HS-27A (cell line): ENCODE data around the gene OR10H4.
"Not testable (repeated sequence)": the region's sequence is repeated elsewhere in the genome, so short reads cannot be mapped to it uniquely, and the experiment has no call there.

ENCODE experiments used
- DNase-seq: peaks from one replicate; pipeline ENCODE4 v3.0.0-alpha.2; 2012; ENCODE audit warnings: low read depth, missing footprints

The OR10H4 gene

DNA sequence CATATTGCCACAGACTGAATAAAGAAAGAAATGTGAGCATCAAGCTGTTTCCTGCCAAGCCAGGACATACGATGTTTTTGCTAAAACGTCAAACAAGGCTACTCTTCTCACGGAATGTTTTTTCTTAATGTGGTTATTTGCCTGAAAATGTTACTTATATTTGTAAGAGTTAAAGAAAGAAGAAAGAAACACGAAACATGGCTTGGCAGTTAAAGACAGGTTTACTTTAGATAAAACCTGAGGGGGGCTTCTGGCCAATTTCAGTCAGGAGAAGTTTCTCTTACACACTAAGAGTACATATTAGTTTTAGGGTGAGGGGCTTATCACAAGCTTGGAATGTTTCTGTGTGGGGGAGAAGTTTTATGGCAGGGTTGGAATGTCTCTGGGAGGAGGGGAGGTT lies 4.4 kb upstream of the OR10H4 start:
- no peak for DNase-seq

DNA sequence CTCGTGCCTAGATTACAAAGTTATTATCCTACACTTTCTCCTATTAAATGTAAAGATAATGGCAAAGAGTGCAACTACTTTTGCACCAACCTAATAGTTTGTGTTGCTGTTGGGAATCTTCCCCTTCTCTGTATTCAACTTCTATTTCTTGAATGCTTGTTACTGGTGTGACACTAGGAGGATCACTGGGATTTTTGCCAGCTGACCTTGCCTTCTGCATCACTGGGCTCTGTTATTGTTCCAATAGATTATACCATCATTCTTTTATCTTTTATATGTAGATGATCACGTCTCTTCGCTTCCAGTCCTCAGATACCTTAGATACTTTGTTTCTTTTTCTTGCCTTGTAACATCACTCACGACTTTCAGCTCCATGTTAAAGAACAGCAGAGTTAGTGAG lies 3.5 kb upstream of the OR10H4 start:
- DNase-seq: no peak

DNA sequence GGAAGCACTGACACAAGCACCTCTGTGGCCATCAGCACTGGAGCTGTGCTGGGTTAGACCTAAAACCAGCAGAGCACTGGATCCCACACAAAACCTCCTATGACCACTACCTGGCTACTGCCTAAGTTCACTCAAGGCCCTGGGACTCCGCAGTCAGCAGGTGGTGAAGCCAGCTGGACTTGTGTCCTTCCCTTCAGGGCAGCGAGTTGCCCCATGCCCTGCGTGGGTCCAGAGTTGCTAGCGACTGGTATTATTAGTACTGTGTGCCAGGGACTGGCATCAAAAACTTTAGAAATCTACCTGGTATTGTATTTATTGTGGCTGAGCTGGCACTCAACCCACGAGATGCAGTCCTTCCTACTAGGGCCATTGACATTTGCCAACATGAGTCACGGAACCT lies 6.0 kb downstream of the OR10H4 start:
- no peak for DNase-seq

DNA sequence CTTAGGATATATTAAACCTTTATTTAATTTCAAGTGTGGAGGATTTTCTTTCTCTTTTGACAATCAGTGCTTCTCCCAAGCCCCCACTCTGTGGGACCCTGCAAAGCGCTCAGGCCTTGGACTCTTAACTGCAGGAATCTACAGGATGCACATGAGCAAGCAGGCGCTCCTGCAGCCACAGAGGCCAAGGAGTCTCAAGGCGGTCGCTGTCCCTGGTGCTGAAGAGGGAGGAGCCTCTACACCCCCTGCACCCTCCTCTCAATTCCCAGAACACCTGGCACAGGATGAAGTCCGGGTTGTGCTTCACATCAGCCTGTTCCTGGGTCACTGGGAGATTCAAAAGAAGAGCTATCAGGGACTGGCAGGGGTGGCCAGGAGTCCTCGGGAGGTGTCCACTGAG lies 13.5 kb downstream of the OR10H4 start:
- no peak for DNase-seq

DNA sequence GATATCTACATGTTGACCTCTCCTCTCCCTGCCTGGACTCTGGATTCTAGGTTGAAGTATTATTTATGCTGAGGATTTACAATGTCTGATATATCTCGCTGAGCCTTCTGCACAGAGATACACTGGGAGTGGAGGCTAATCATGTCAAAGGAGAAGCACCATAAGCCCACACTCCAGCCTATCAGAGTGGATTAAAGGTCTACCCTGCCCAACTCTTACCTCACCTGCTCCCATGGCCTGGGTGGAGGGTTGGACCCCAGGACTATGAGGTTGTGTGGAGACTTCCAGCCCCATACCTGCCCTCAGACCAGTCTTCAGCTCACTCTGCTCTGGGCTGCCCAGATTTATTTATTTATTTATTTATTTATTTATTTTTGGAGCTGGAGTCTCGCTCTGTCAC lies 15.4 kb downstream of the OR10H4 start:
- DNase-seq: no peak

DNA sequence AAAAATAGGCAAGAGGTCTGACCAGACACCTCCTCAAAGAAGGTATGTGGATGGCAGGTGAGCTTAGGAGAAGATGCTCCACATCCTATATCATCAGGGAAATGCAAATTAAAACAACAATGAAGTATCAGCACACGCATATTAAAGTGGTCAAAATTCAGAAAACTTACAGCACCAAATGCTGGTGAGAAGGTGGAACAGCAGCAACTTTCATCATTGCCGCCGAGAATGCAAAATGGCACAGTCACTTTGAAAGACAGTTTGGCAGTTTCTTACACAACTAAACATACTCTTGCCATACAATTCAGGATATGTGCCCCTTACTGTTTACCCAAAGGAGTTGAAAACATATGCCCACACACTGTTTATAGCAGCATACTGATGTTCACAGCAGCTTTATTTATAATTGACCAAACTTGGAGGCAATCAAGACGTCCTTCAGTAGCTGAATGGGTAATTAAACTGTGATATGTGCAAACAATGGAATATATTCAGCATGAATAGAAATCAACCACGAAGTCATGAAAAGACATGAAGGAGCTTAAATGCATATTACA lies 22.5 kb downstream of the OR10H4 start:
- no peak for DNase-seq

DNA sequence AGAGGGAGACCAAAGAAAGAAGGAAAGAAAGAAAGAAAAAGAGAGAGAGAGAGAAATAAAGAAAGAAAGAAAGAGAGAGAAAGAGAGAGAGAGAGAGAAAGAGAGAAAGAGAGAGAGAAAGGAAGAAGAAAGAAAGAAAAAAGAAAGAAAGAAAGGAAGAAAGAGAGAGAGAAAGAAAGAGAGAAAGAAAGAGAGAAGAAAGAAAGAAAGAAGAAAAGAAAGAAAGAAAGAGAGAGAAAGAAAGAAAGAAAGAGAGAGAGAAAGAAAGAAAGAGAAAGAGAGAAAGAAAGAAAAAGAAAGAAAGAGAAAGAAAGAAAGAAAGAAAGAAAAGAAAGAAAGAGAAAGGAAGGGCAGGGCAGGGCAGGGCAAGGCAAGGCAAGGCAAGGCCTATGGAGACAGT lies 23.2 kb downstream of the OR10H4 start:
- DNase-seq: not testable (repeated sequence)

DNA sequence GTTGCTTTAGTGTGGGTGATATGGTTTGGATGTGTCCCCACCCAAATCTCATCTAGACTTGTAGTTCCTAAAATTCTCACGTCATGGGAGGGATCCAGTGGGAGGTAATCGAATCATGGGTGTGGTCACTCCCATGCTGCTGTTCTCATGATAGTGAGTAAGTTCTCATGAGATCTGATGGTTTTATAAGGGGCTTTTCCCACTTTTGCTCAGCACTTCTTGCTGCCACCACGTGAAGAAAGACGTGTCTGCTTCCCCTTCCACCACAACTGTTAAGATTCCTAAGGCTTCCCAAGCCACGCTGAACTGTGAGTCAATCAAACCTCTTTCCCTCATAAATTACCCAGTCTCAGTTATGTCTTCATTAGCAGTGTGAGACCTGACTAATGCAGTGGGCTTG lies 26.0 kb downstream of the OR10H4 start:
- DNase-seq: no peak

DNA sequence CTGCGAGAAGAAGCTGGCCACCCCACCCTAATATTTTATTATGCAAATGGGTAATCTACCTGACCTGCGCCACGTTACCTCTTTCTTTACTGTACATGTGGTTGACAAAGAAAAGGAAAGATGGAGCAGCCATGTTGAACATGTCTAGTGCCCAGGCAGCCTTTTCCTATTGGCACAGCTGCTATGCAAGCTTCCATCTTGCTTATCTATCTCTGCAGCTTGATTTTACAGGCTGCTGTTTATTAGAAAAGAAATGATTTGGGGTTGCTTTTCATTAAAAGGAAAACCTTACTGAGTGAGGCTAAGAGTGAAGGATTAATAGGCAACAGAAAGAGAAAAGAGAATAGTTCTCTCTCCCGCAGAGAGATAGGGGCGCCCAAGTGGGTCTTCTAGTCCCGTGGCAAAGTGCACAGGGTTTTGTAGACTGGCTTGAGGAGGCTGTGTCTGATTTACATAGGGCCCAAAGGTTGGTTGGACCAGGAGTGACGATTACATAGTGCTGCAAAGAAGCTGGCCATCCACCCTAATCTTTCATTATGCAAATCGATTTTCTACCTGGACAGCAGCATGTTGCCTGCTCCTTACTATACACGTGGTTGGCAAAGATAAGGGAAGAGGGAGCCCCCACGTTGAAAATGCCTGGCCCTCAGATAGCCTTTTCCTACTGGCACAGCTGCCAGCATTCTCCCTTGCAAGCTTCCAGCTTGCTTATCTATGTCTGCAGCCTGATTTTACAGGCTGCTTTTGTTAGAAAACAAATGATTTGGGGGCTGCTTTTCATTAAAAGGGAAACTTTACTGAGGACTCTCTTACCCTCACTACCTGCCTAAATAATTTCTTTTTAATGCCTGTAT lies 28.3 kb downstream of the OR10H4 start:
- no peak for DNase-seq

DNA sequence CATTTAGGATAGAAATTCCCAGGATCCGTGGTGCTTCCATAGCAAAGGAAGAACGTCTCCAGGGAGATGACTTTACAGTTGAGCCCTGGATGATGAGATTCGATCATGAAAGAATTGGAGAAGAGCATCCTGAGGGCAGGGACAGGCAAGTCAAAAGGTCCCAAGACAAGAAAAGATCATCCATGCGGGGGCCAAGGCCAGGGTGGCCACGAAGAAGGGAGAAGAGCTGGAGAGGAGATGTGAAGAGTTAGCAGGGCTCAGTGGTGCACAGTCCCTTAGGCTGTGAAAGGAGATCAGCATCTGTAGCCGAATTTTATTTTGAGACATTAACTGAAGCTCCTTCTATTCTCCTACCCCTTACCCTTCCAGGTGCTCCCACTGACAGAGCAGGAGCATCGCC lies 28.9 kb downstream of the OR10H4 start:
- no peak for DNase-seq

DNA sequence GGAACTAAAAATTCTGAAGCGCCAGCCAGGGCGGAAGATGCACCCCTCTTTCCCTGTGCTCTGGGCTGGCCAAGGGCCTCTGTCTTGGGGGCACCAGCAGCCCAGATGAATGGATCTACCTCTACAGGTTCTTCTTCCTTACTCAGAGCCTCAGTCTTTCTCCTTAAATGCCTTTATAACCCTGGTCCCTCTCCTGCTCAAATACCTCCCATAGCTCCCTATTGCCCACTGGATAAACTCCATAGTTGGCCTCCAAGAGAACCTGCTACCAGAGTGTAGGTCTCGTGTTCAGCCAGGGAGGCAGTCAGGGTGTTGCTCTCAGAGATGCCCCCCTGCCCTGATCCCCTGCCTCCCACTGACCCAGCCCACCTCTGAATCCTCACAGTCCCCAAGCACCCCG lies 30.5 kb downstream of the OR10H4 start:
- DNase-seq: no peak

DNA sequence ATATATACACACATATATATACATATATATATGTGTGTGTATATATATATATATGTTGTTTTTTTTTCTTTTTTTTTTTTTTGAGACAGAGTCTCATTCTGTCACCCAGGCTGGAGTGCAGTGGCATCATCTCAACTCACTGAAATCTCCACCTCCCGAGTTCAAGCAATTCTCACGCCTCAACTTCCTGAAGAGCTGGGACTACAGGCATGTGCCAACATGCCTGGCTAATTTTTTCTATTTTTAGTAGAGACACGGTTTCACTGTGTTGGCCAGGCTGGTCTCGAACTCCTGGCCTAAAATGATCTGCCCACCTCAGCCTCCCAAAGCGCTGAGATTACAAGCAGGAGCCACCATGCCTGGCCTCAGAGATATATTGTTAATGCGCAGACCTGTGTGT lies 37.0 kb downstream of the OR10H4 start:
- DNase-seq: not testable (repeated sequence)

DNA sequence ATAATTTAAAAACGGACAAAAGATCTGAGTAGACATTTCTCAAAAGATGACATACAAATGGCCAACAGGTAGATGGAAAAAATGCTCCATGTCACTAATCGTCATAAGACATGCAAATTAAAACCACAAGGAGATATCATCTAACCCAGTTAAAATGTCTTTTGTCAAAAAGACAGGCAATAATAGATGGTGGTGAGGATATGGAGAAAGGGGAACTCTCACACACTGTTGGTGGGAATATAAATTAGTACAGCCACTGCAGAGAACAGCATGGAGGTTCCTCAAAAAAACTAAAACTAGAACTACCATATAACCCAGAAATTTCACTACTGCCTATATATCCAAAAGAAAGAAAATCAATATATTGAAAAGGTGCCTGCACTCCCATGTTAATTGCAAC lies 37.9 kb downstream of the OR10H4 start:
- no peak for DNase-seq

DNA sequence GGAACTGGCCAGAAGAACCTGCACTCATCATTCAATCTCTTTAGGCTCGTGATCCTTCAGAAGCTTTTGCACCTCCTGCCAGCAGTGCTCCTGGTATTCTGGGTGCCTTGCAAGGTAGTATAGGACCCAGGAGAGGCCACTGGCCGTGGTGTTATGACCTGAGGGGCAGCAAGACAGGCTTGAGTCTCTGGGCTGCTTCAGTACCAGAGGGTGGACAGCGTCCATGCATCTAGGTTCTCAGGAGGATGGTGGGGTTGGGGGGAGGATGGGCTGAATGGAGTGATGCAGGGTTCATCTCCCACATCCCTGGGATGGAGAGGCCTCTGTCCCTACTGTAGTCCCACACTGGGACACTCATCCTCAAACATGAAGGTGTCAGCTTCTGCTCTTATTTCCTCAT lies 41.1 kb downstream of the OR10H4 start:
- no peak for DNase-seq

DNA sequence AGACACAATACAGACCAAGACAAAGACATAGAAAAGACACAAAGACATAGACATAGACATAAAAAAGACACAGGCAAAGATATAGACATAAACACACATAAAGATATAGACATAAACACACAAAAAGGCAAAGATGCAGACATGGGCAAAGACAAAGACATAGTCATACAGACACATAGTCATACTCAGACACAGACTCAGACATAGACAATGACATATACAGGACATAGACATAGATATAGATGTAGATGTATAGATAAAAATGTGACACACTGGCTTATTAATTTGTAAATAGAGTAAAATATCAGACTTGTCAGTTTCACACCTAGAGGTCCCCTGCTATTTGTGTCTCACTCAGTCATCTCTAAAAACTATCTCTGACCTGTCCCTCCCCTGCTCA lies 42.8 kb downstream of the OR10H4 start:
- no peak for DNase-seq

DNA sequence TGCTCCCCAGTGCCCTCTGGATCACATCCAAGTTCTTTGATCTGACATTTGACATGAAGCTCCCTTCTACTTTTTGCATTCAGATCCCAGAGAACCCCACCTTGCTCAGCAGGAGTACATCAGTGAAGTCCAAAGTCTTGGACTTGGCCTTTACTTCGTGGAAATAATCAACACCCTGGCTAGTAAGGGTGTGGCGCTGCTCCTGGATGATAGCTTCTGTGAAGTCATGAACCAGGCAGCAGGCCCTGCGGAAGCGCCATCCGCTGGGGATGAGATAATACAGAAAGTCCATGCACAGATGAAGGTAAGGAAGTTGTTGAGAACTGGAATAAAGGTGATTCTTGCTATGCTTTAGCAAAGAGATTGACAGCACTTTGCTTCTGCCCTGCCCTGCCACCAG lies 43.2 kb downstream of the OR10H4 start:
- no peak for DNase-seq

DNA sequence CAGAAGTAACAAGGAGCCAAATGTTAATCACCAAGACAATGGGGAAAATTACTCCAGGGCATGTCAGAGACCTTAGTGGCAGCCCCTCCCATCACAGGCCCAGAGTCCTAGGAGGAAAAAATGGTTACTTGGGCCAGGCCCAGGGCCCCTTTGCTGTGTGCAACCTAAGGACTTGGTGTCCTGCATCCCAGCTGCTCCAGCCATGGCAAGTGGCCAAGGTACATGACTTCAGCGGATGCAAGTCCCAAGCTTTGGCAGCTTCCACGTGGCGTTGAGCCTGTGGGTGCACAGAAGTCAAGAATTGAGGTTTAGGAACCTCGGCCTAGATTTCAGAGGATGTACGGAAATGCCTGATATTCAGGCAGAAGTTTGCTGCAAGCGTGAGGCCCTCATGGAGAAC lies 46.7 kb downstream of the OR10H4 start:
- DNase-seq: no peak

DNA sequence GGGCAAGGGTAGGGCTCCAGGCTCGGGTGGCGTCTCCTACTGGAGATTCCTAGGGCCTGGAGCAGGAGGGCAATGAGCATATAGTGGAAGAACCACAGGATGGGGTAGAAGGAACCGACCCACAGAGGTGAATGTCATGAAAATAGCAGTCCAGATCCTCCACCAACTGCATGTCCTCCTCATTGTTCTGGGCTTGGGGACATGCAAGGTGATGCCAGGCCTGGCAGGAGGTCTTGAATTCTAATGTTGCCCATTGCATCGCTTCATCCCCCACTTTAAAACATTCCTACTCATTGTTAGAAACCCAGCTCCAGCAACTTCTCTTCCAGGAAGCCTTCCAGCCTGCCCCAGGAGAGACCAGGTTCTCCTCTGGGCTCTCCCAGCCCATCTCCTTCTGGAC lies 49.4 kb downstream of the OR10H4 start:
- DNase-seq: no peak
